NCI-H146 (cell line): ENCODE results near the gene SYCE3.

ENCODE experiments used
- DNase-seq: peaks from one replicate; lab custom pipeline; 2025; lab: John Stamatoyannopoulos, UW

The SYCE3 gene

GRCh38 chr22:50600538-50600937 lies 37.8 kb upstream of the SYCE3 start, which contains the start of gene MAPK8IP2:
TSS of gene MAPK8IP2 (plus strand) at chr22:50600793. CDS start at chr22:50600819, 26 bp downstream.
- DNase-seq, result peak; percentile 68

- peak; percentile 28 for DNase-seq
These were observed 37.2 kb upstream of the SYCE3 start for GRCh38 chr22:50599816-50600455.

GRCh38 chr22:50597097-50597496 lies 34.4 kb upstream of the SYCE3 start:
- no peak for DNase-seq

GRCh38 chr22:50595189-50595588 lies 32.5 kb upstream of the SYCE3 start:
- no peak for DNase-seq

- DNase-seq, result no peak
These were observed 24.7 kb upstream of the SYCE3 start for GRCh38 chr22:50587407-50587806.

- DNase-seq, result no peak
These were observed 23.7 kb upstream of the SYCE3 start for GRCh38 chr22:50586416-50586815.

- DNase-seq, result no peak
These were observed 23.1 kb upstream of the SYCE3 start for GRCh38 chr22:50585781-50586180.

GRCh38 chr22:50585238-50585637 lies 22.5 kb upstream of the SYCE3 start:
- no peak for DNase-seq

GRCh38 chr22:50584106-50585096 lies 21.7 kb upstream of the SYCE3 start:
- DNase-seq, result no peak

- DNase-seq, result no peak
These were observed 20.7 kb upstream of the SYCE3 start for GRCh38 chr22:50583294-50583861.

- DNase-seq, result peak; percentile 97
These were observed 20.0 kb upstream of the SYCE3 start, which contains the start of gene CHKB for GRCh38 chr22:50582493-50583293. TSS of gene CHKB (minus strand) at chr22:50582849. CDS start at chr22:50582781, 68 bp downstream.

GRCh38 chr22:50581950-50582492 lies 19.3 kb upstream of the SYCE3 start:
- peak; percentile 74 for DNase-seq

GRCh38 chr22:50581031-50581949 lies 18.6 kb upstream of the SYCE3 start:
- no peak for DNase-seq

- no peak for DNase-seq
These were observed 17.0 kb upstream of the SYCE3 start for GRCh38 chr22:50579752-50580151.

- DNase-seq, result no peak
These were observed 16.1 kb upstream of the SYCE3 start for GRCh38 chr22:50578776-50579310.

- DNase-seq, result no peak
These were observed 15.5 kb upstream of the SYCE3 start, which contains the start of gene CPT1B for GRCh38 chr22:50577987-50578775. TSS of gene CPT1B (minus strand) at chr22:50578427. CDS start at chr22:50577915, 512 bp downstream.

GRCh38 chr22:50577697-50577986 lies 14.9 kb upstream of the SYCE3 start:
- no peak for DNase-seq

GRCh38 chr22:50576806-50577696 lies 14.3 kb upstream of the SYCE3 start:
- DNase-seq, result no peak
